HG03457 (cell line): ENCODE results near the gene PLPPR5.

Experiments used
- ATAC-seq: cut with Tn5 transposase; IDR thresholded peaks from one replicate; pipeline ENCODE4 v1.9.1; 2021; ENCODE audit warnings: moderate number of reproducible peaks; ENCODE audit not compliant: unreplicated experiment

PLPPR5 gene

DNA sequence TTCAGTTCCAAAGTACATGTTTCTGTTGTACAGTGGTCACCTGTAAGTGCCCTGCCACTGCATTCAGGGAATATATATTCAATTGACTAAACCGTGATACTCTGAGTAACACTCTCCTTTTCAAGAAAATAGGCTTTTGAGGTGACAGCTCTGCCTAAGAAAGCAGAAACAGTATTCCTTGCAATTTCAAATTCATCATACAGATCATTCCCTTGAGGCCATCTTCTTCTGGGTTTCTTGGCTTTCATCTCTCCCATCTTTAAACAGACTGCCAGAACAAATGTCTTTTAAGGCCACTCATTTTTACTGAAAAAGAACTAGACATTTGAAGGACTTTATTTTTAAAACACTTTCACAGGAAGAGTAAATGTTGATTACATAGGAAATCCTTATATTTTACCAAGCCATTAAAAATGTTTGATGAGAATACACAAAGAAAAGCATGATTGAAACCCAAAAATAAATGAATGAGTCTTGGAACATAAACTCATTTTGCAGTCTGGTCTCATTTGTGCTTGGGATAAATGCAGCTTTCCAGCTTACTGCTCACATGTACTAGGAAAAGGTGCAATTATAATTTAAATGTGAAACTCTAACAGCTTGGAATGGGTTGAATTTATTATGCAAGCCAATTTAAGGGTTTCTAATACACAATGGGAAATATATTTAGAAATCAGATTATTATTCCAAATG lies 34.7 kb downstream of the PLPPR5 start:
- no peak for ATAC-seq

DNA sequence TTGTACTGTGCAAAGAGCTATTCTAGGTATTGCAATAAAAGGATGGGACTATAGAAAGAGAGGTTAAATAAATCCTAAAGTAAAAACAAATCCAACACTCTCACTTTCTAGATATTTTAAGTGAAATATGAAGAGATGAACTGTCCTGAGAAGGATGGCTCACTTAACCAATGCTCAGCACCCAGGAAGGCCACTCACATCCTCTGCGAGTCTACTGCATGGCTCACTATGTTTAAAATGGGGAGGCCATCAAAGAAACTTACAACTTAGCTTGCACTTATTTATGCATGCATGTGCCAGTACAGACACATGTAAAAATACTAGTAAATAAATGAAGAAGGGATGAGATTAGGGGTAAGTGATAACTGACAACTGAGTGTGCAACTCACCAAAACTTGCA lies 37.5 kb downstream of the PLPPR5 start:
- no peak for ATAC-seq

DNA sequence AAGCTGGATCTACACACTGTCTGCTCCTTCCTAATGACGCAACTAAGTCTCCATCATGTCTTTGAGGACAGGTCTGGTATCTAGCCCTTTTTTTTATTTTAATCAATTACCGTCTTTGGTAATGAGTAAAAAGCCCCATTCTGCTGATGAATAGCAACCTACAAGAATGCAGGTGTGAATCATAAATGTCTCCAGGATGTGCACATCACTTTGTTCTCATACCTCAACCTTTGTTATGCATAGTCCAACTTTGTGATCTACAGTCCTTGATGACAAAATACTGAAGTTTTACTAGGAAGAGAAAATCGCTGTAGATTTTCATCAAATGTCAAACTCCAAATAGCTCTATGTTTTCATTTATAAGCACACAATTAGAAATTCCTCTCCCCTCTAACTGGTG lies 39.3 kb downstream of the PLPPR5 start:
- ATAC-seq, result no peak

DNA sequence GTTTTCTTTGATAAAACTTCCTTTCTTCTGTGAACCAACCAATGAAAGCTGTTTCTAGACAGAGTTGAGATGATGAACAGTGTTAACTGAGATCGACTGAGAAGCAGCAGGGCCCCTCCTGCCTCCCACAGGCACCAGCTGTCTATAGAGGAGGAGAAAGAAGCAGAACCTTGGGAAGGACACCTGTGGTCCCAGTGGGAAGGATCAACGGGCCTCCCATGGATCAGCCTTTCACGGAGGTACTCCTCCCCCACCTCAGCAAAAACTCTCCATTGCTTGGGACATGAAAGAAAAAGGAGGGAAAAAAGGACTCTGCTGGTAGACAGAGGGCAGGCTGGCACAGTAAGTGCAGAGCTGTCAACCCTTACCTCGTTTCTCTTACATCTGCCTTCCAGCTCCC lies 40.5 kb downstream of the PLPPR5 start:
- ATAC-seq, result no peak

DNA sequence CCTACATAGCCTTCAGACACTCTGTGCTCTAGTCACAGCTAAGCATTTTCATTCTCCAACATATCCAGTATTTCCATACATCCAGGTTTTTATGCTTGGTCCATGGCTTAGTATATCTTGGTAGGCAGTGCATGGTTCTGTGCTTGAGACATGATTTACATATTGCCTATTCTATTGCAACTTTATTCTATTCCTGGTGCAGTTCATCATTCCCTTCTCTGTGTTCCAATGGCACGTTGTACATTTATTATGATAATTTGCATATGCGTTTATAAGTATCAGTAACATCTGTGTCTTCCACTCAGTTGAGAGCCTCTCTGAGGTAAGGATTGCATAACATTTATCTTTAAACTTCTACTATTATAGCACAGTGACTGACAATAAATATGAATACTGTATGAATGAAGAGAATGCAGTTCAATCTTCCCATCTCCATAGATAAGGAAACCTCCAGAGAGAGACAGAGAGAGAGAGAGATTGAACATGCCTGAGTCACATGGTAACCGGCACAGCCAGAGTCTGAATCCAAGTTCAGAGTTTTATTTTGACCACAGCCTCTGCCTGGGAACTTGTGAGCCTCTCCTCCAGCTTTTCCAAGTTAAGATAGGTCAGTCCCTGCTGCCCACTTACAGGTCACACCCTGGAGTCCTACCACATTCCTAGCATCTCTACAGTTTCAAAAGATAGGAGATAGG lies 41.5 kb downstream of the PLPPR5 start:
- ATAC-seq, result no peak

DNA sequence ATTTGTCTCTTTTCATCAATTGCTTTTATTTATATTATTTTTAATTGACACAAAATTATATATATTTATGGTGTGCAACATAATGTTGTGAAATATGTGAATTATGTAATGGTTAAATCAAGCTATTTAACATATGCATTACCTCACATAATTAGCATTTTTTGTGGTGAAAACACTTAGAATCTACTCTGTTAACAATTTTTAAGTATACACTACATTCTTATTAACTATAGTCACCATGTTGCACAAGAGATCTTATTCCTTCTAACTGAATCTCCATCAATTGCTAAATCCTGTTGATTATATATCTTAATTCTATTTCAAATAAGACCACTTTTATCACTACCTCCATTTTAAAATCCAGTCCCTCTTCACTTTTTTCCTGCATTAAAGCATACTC lies 42.5 kb downstream of the PLPPR5 start:
- ATAC-seq, result no peak

DNA sequence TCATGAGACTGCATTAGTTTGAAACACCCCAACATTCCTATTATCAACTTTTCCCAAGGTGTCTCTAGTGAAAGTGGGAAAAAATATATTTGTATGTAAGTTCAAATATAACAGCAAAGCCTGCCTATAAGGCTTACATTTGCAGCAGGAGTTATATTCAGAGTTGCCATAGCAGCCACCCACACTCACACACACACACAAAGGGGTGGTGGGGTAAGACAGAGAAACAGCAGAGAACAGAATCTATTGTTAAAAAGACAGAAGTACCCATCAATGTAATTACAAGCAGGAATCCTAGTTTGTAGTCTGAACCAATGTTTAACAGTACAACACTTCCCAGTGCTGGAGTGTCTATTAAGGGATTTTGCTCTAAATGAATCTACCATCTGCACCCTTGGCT lies 55.0 kb downstream of the PLPPR5 start:
- ATAC-seq, result no peak

DNA sequence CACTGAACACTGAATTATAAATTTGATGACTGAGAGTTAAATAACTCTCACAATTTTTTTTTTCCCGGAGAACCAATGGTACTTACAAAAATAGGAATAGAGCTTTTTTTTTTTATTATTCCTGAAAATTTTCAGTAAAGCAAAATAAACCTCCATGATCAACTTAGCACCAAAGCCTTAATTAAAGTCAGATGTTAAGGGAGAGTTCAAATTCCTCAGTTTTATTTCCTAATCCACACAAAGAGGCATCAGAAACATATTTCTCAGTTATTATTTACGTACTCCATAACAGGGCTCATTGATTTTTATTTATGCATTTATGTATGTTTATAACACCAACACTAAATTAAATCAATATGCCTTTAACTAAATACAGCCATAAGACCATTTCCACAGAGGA lies 55.5 kb downstream of the PLPPR5 start:
- ATAC-seq, result no peak

DNA sequence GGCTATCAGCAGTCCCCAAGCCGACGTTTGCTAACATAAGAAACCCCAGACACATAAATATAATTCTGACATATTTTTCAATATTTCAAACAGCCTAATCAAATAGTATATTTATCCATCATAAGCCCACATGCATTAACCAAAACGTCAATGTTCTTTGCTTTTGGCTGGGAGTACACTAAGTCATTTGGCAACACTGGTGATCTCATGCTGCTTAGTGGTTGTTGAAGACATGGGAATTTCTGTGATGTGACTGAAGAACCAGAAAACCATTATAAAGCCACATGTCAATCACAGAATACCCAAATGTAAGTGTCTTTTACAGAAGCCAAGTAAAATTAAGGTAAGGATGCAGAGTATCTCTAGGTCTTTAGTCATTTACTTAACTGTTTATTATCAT lies 57.6 kb downstream of the PLPPR5 start:
- ATAC-seq, result no peak

DNA sequence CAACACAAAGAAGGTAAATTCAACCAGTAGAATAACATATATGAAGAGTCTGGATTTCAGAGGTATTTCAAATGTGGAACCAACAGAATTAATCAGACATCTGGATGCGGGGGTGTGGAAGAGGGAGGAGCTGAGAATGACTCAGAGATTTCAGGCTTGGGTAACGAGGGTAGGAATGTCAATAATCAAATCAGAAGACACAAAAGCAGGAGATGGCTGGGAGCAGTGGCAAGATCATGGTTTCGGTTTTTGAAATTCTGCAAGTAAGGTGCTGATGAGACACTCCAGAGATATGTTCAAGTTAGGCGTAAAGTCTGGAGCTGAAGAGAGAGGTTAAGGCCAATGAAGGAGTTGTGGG lies 64.0 kb downstream of the PLPPR5 start:
- ATAC-seq, result no peak

DNA sequence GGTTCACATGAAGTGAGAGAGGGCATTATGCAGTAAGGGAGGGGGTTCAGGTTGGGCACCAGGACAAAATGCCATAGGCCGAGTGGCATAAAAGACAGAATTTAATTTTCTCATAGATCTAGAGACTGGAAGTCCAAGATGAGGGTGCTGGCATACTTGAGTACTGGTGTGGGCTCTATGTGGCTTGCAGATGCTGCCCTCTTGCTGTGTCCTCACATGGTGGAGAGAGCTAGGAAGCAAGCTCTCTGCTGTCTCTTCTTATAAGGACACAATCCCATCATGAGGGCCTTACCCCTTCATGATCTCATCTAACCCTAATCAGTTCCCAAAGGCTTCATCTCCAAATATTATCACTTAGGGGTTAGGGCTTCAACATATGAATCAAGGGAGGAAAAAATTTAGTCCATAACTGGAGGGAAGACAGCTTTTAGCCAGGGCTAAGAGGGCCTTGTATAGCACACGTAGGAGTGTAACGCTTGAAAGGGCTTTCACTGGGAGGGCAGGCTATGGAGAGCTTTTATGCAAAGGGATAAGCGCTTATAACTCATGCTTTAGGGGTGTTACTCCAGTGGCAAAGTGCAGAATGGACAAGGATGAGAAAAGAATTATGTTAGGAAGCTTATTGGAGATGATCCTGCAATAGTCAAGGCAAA lies 64.5 kb downstream of the PLPPR5 start:
- ATAC-seq, result no peak

DNA sequence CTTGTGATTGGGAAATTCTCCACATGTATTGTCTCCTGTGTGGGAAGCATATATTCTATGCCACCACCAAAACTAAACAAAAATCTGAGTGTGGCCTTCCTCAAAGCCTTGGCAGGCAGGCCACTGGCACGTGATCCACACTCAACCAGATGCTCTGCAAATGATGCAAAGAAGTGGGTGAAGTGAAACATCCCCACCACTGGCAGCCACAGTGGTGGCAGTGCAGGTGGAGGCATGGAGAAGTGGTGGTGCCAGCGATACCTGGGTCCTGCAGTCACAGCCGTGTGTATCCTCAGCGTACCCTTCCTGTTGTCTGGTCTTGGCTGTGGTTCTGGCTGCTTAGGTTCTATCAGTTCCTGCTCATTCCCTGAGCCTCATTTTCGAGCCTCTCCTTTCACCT lies 65.2 kb downstream of the PLPPR5 start:
- ATAC-seq, result no peak

DNA sequence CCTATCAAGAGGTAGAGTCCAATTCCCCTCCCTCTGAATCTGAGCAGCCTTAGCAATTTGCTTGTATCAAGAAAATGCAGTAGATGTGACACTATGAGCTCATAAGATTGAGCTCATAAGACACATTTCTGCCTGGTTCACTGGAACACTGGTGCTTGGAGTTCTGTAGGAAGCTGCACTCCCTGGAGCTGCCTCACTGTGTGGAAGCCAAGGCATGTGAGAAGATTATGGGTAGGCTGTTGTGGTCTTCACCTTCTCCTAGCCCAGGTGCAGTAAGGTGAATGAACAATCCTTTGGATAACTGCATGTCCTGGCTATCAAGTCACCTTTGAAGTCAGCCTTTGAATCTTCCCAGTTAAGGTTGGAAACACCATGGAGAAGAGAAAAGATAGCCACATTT lies 67.3 kb downstream of the PLPPR5 start:
- ATAC-seq, result no peak

DNA sequence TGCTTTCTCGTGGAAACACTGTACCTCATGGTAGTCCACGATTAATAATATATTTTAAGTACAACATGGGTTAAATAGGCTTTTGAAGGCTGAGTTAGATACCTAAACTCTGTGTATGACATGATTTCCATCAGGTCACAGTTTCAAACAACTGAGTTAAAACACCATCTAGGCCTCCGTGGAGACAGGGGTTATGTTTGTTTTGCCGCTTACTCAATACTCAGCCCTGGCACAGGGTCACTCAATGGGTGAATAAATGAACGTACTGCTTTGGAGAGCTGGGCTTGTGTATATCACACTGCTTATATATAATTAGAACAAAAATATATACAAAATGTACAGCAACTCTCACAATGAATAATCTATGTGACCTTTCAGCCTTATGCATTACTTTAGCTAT lies 72.5 kb downstream of the PLPPR5 start:
- no peak for ATAC-seq

DNA sequence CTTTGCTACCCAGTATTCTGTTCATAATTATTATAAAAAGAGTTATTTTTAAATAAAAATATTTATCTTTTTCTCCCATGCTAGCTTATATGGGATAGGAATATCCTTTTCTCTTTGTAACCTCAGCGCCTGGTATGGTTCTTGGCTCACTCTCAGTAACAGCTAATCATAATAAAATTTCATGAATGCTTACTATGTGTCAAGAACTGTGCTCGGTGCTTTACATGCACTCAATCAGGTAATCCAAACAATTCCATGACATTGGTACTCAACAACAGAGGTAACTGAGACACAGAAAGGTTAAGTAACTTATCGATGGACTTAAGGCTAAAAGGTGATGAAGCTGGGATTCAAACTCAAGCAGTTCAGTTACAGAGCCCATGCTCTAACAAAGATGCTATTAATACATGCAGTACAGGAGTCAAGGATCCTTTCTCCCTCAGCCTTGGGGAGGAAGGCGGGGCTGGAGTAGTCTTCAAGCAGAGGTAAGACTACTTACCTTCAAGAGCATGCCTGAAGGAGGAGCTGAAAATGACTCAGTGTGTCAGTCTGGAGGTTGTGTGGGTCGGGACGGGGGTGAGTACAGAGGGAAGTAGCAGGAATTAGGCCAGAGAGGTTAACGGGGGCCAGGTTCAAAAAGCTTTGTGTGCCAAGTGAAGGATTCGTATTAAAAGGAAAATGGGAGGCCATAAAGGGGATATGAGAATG lies 73.4 kb downstream of the PLPPR5 start:
- ATAC-seq, result no peak

DNA sequence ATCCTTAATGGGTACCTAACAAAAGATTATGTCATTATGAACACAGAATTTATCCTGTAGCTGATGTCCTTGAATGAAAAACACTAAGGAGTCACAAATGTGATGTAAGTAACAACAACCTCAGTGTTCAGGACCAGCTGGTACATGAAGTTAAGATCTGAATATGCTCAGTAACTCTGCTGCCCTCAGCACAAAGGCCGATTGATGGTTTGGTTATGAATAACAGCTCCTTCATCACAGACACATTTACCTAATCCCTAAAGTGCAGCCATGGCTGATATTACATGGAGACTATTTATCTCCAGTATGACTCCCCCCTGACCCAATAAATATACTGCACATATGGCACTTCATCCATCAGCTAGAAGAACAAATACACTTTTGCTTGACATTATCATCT lies 75.2 kb downstream of the PLPPR5 start:
- no peak for ATAC-seq

DNA sequence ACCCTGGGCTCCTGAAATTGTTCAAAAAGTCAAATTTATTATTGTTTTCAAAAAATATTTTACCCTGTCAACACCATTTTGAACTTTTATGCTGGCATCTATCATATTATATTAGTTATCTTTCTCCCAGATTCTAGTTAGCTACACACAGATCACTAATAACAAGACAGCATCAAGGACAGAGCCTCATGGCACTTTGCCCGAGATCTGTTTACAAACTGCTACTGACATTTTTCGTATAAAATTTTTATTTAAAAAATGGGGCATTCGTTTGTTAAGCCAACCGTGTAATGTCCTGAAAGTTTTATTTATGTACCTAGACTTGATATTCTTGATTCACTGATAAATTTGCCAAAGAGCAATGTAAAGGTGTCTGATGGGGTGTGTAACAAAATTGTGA lies 78.1 kb downstream of the PLPPR5 start:
- no peak for ATAC-seq

DNA sequence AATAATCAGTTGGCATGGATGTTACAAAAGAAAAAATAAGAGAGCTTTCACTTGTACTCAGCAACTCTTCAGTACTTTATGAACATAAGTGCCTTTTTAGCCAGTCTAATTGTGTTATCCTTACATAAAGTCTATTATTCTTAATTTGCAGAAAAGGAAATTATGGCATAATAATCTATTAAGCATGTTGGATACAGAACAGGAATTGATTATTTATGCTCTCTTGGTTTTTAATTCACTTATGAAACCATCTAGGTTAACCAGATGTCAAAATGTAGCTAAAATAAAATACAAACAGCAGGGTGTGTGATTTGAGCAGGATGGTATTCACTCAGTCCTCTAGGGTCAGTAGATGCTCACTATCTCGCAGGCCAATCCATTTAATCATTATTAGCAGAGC lies 79.7 kb downstream of the PLPPR5 start:
- ATAC-seq, result no peak

DNA sequence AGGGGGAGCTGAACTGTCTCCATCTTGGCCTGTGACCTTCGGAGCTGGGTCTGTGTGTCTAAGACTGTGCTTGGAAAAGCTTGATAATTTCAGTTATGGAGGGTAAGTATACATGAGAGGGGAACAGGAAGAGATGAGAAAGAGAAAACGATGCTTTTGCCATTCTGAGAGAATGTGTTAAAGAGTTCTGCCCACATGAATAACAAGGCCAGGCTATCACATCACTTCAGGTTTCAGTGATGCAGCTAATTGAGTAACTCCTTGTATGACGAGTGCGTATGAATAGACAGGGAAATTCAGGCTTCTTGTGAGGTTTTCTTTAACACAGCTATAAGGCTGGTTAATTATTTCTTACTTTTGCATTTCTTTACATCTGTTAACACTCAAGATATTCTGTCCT lies 81.0 kb downstream of the PLPPR5 start:
- ATAC-seq, result no peak

DNA sequence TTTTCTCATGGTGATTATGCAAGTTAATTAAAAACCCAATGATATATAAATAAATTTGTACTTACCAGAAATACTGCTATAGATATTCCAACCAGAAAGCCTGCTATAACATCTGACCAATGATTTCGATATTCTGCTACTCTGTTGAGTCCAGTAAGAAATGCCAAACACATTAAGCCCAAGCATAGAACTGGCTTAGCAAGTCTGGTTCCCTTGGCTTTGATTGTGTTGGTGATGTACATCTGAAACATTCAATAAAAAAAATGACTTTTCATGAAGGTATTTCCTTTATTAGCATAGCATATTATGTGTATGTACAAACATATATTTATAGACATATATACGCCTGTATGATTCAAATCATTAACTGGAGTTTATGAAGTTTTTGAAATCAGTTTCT lies 82.8 kb downstream of the PLPPR5 start:
- no peak for ATAC-seq

DNA sequence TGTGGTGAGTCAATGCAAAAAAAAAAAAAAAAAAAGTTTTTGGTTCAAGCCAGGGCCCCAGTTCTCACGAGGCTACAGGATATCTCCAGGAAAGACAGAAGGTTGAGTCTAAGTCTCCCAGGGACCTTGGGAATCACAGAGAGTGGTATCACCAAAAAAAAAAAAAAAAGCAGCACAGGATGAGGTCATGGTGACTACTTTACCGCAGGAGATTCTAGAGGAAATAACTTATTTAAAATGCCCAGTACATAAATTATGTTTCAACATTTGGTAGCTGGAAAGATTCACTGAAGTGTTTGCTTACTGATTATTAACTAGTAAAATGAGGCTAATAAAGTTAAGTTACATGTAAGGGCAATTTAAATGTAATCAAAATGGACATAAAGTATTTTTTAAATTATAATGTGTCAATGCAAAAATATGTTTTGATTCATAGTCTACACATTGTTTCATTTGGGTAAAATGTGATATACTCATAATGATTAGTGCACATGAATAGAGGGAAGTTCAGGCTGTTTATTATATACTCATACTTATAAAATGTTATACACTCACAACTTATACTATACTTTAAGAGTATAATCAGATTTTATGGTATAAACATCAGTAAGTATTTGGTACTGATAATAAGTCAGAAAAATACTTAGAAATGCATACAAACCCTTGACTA lies 84.1 kb downstream of the PLPPR5 start:
- no peak for ATAC-seq
